ENCODE results near the gene SNAI3. TPM values are rescaled to one million over a fixed set of nuclear protein-coding genes. Genes with fewer than 3 reads are reported as not detected.

The SNAI3 gene
- total and polyA plus RNA-seq, 9 donors = 3.8 to 11.8 (median 7.2) TPM

GRCh38 chr16:88699180-88699579, 12.9 kb upstream of the SNAI3 start:
- no peaks in the 10 kb centered on the region for H3K9me3 ChIP-seq (replicated peaks; ENCODE audit: control insufficient read depth, low read depth, low read length)
- H3K4me3 ChIP-seq (ENCODE audit: low read length) = no peak overlapping the region
- 92% methylated on average over 11 of the region's 16 CpGs for WGBS (ENCODE audit: insufficient coverage)
- peaks cover 70% of the 10 kb centered on the region for H3K36me3 ChIP-seq (ENCODE audit: control insufficient read depth, insufficient read depth, low read length)
- H3K27me3 ChIP-seq (ENCODE audit: control insufficient read depth, insufficient read depth, low read length) = no peaks in the 10 kb centered on the region
- H3K4me1 ChIP-seq (ENCODE audit: control insufficient read depth, insufficient read depth, low read length) = peaks cover 40% of the 10 kb centered on the region
- no peak for DNase-seq
- H3K27ac ChIP-seq (ENCODE audit: low read length) = no peak overlapping the region

- 95% methylated on average over 25 of the region's 25 CpGs for WGBS (ENCODE audit: insufficient coverage)
- Histone ChIP-seq H3K9me3 (replicated peaks; ENCODE audit: control insufficient read depth, low read depth, low read length) (no peaks in the 10 kb centered on the region), H3K4me1 (ENCODE audit: control insufficient read depth, insufficient read depth, low read length) (peaks cover 36% of the 10 kb centered on the region), H3K27me3 (ENCODE audit: control insufficient read depth, insufficient read depth, low read length) (no peaks in the 10 kb centered on the region), H3K27ac (ENCODE audit: low read length) (no peak overlapping the region), H3K4me3 (ENCODE audit: low read length) (no peak overlapping the region), H3K36me3 (ENCODE audit: control insufficient read depth, insufficient read depth, low read length) (peaks cover 70% of the 10 kb centered on the region)
- DNase-seq = no peak
These were observed 12.3 kb upstream of the SNAI3 start for GRCh38 chr16:88698646-88699045.

GRCh38 chr16:88697831-88698615, 11.7 kb upstream of the SNAI3 start:
- Histone ChIP-seq H3K27ac (ENCODE audit: low read length) (no peak overlapping the region), H3K4me1 (ENCODE audit: control insufficient read depth, insufficient read depth, low read length) (peaks cover 33% of the 10 kb centered on the region), H3K27me3 (ENCODE audit: control insufficient read depth, insufficient read depth, low read length) (no peaks in the 10 kb centered on the region), H3K36me3 (ENCODE audit: control insufficient read depth, insufficient read depth, low read length) (peaks cover 70% of the 10 kb centered on the region), H3K9me3 (replicated peaks; ENCODE audit: control insufficient read depth, low read depth, low read length) (no peaks in the 10 kb centered on the region), H3K4me3 (ENCODE audit: low read length) (no peak overlapping the region)
- DNase-seq = no peak
- WGBS (ENCODE audit: insufficient coverage) = 85% methylated on average over 28 of the region's 37 CpGs

GRCh38 chr16:88697116-88697830, 11.0 kb upstream of the SNAI3 start:
- Histone ChIP-seq H3K9me3 (replicated peaks; ENCODE audit: control insufficient read depth, low read depth, low read length) (no peaks in the 10 kb centered on the region), H3K36me3 (ENCODE audit: control insufficient read depth, insufficient read depth, low read length) (peaks cover 64% of the 10 kb centered on the region), H3K27ac (ENCODE audit: low read length) (no peak overlapping the region), H3K27me3 (ENCODE audit: control insufficient read depth, insufficient read depth, low read length) (no peaks in the 10 kb centered on the region), H3K4me3 (ENCODE audit: low read length) (no peak overlapping the region), H3K4me1 (ENCODE audit: control insufficient read depth, insufficient read depth, low read length) (peaks cover 31% of the 10 kb centered on the region)
- WGBS (ENCODE audit: insufficient coverage) = 92% methylated on average over 42 of the region's 47 CpGs
- no peak for DNase-seq

- DNase-seq = no peak
- H3K9me3 ChIP-seq (replicated peaks; ENCODE audit: control insufficient read depth, low read depth, low read length) = no peaks in the 10 kb centered on the region
- peaks cover 23% of the 10 kb centered on the region for H3K4me1 ChIP-seq (ENCODE audit: control insufficient read depth, insufficient read depth, low read length)
- H3K4me3 ChIP-seq (ENCODE audit: low read length) = no peak overlapping the region
- 86% methylated on average over 8 of the region's 14 CpGs for WGBS (ENCODE audit: insufficient coverage)
- H3K27ac ChIP-seq (ENCODE audit: low read length) = peak overlapping the region; percentile 37
- peaks cover 58% of the 10 kb centered on the region for H3K36me3 ChIP-seq (ENCODE audit: control insufficient read depth, insufficient read depth, low read length)
- H3K27me3 ChIP-seq (ENCODE audit: control insufficient read depth, insufficient read depth, low read length) = no peaks in the 10 kb centered on the region
These were observed 10.1 kb upstream of the SNAI3 start for GRCh38 chr16:88696441-88696840.

GRCh38 chr16:88695753-88696152, 9.4 kb upstream of the SNAI3 start:
- H3K27me3 ChIP-seq (ENCODE audit: control insufficient read depth, insufficient read depth, low read length) = no peaks in the 10 kb centered on the region
- H3K27ac ChIP-seq (ENCODE audit: low read length) = peak overlapping the region; percentile 77
- 88% methylated on average over 6 of the region's 7 CpGs for WGBS (ENCODE audit: insufficient coverage)
- peaks cover 52% of the 10 kb centered on the region for H3K36me3 ChIP-seq (ENCODE audit: control insufficient read depth, insufficient read depth, low read length)
- no peaks in the 10 kb centered on the region for H3K9me3 ChIP-seq (replicated peaks; ENCODE audit: control insufficient read depth, low read depth, low read length)
- peak; percentile 44 for DNase-seq
- H3K4me3 ChIP-seq (ENCODE audit: low read length) = no peak overlapping the region
- peaks cover 19% of the 10 kb centered on the region for H3K4me1 ChIP-seq (ENCODE audit: control insufficient read depth, insufficient read depth, low read length)

GRCh38 chr16:88695218-88695617, 8.9 kb upstream of the SNAI3 start:
- Histone ChIP-seq H3K27me3 (ENCODE audit: control insufficient read depth, insufficient read depth, low read length) (no peaks in the 10 kb centered on the region), H3K4me3 (ENCODE audit: low read length) (no peak overlapping the region), H3K36me3 (ENCODE audit: control insufficient read depth, insufficient read depth, low read length) (peaks cover 49% of the 10 kb centered on the region), H3K9me3 (replicated peaks; ENCODE audit: control insufficient read depth, low read depth, low read length) (no peaks in the 10 kb centered on the region), H3K27ac (ENCODE audit: low read length) (peak overlapping the region; percentile 77), H3K4me1 (ENCODE audit: control insufficient read depth, insufficient read depth, low read length) (peaks cover 19% of the 10 kb centered on the region)
- DNase-seq = no peak
- WGBS (ENCODE audit: insufficient coverage) = 85% methylated on average over 15 of the region's 15 CpGs

GRCh38 chr16:88694221-88695087, 8.1 kb upstream of the SNAI3 start:
- no peaks in the 10 kb centered on the region for H3K9me3 ChIP-seq (replicated peaks; ENCODE audit: control insufficient read depth, low read depth, low read length)
- peaks cover 19% of the 10 kb centered on the region for H3K4me1 ChIP-seq (ENCODE audit: control insufficient read depth, insufficient read depth, low read length)
- WGBS (ENCODE audit: insufficient coverage) = 74% methylated on average over 34 of the region's 37 CpGs

GRCh38 chr16:88693420-88694177, 7.3 kb upstream of the SNAI3 start:
- peaks cover 1% of the 10 kb centered on the region for H3K27me3 ChIP-seq (ENCODE audit: control insufficient read depth, insufficient read depth, low read length)
- peaks cover 21% of the 10 kb centered on the region for H3K4me1 ChIP-seq (ENCODE audit: control insufficient read depth, insufficient read depth, low read length)
- no peaks in the 10 kb centered on the region for H3K9me3 ChIP-seq (replicated peaks; ENCODE audit: control insufficient read depth, low read depth, low read length)
- H3K36me3 ChIP-seq (ENCODE audit: control insufficient read depth, insufficient read depth, low read length) = peaks cover 33% of the 10 kb centered on the region
- H3K27ac ChIP-seq (ENCODE audit: low read length) = no peak overlapping the region
- no peak for DNase-seq
- 86% methylated on average over 25 of the region's 39 CpGs for WGBS (ENCODE audit: insufficient coverage)
- no peak overlapping the region for H3K4me3 ChIP-seq (ENCODE audit: low read length)

More at GRCh38 chr16:88694221-88695087, 8.1 kb upstream of the SNAI3 start:
- no peak for DNase-seq
- H3K27ac ChIP-seq (ENCODE audit: low read length) = no peak overlapping the region
- no peaks in the 10 kb centered on the region for H3K27me3 ChIP-seq (ENCODE audit: control insufficient read depth, insufficient read depth, low read length)
- H3K36me3 ChIP-seq (ENCODE audit: control insufficient read depth, insufficient read depth, low read length) = peaks cover 42% of the 10 kb centered on the region
- H3K4me3 ChIP-seq (ENCODE audit: low read length) = no peak overlapping the region

Data from muscle of leg (tissue), 11 donors.